B cell (primary cell): ENCODE data around the gene CLEC4D.

Experiments used
- CTCF ChIP-seq: fragments of 200-600 bp; IDR thresholded peaks from one replicate; pipeline ENCODE4 v1.8.0; 2022; ENCODE audit warnings: antibody characterized with exemption, mild to moderate bottlenecking
- EZH2 ChIP-seq: IDR thresholded peaks from 2 replicates; pipeline ENCODE4 v1.6.1; 2012; ENCODE audit warnings: borderline replicate concordance, low read depth, mild to moderate bottlenecking, moderate library complexity, low read length; ENCODE audit not compliant: insufficient read depth, poor library complexity, severe bottlenecking

- TF ChIP-seq CTCF (peak; percentile 100), EZH2 (no peak)
Observed at GRCh38 chr12:8544295-8544694, 31.0 kb downstream of the CLEC4D start.
